Stimulated activated CD8-positive, alpha-beta memory T cell treated with anti-CD3 and anti-CD28 coated beads, Interleukin-12 subunit alpha, Interleukin-12 subunit beta, amount 100 ng/mL, for 4 hours (primary cell): ENCODE data around the gene S100A2.

Experiments used
- DNase-seq: peaks from one replicate; pipeline ENCODE4 v3.0.0-alpha.2; 2020; ENCODE audit warnings: low read depth

Gene S100A2

DNA sequence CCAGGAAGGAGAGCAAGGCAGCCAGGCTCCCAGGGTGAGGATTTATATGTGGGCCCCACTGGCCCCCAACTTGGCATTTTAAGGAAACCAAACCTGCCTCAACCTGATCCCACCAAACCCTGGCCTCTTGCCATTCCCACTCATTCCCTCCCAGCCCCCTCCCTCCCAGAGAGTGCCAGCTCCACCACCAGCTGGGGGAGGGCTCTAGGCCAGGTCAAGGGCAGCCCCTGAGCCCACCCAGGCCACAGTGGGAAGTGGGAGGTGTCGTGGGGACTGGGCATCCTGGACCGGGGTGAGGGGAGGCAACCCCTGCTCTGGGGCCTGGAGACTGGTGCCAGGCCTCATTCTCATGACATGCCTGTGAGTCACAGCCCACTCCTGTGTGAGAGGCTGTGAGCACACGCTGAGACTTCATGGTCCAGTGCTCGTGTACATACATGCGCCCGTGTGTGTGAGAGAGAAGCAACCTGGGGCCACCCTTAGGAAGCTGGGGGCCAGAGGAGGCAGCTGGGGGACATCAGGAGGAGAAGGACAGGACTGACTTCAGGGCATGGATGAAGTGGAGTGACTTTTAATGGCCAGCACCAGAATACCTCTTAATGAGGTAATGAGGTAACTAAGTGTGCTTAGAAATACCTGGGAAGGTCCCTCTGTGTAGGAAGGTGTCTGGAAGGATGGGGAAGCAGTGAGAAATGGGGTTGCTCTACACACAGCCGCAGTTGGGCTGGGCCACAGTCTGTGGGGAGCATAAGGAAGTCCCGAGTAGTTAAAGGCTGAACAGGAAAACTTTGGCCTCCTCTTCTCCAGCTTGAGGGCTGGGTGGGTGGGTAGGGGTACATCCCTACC lies at the start of gene S100A2:
Gene S100A2, minus strand, starts transcription at position 316 of the 846 bp plus-strand sequence. CDS start 1,967 bp downstream, outside the sequence.
- peak; percentile 30 for DNase-seq

DNA sequence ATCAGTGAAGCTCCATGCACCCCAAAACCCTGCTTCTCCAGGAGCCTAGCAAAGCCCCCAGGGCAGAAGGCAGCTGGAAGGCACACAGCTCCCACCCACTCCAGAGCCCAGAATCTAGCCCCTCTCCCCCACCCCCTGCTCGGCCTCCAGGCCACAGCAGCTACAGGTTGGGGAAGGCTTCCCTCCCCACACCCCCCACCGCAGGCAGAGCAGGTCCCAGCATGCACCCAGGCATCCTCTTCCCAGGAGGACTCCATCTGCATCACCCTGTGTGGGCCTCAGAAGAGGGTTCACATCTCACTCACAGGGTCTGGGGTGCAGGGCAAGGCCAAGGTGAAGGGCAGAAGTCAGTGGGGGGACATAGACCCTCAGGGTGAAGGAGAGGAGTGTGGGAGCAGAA lies 49.8 kb upstream of the S100A2 start:
- no peak for DNase-seq

DNA sequence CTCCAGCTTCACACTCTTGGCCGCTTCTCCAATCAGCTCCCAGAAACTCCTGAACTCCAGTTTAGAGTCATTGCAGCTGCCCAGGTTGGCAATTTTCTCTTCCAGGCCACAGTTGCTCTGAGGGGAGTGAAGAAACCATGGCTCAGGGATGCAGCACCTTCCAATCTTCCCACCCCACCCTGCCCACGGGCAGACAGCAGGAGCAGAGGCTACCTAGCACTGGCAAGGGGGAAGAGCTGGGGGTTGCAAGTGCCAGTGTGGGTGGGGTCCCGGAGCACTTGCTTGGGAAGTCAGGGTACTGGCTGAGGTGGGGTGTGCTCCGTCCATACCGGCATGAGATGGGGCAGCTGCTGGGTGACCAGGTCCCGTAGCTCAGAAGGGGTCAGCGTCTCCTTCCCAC lies 49.3 kb upstream of the S100A2 start:
- no peak for DNase-seq

DNA sequence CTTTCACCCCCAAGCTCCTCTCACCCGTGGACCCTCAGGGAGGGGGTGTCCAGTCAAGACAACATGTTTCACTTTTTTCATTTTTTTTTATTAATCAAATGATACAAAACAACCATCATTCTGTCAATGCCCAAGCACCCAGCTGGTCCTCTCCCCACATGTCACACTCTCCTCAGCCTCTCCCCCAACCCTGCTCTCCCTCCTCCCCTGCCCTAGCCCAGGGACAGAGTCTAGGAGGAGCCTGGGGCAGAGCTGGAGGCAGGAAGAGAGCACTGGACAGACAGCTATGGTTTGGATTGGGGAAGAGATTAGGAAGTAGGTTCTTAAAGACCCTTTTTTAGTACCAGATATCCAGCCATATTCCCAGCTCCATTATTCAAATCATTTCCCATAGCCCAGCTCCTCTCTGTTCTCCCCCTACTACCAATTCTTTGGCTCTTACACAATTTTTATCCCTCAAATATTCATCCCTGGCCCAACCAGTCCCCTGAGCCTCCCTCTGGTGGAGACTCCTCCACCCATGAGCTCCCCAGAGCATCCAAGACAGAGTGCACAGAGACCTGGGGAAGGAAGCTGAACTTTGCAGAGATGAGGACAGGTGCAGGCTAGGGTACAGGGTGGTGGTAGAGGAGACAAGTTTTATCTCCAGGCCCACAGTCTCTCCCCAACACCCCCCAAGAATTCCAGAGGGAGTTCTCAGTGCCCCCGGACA lies 48.7 kb upstream of the S100A2 start:
- no peak for DNase-seq

DNA sequence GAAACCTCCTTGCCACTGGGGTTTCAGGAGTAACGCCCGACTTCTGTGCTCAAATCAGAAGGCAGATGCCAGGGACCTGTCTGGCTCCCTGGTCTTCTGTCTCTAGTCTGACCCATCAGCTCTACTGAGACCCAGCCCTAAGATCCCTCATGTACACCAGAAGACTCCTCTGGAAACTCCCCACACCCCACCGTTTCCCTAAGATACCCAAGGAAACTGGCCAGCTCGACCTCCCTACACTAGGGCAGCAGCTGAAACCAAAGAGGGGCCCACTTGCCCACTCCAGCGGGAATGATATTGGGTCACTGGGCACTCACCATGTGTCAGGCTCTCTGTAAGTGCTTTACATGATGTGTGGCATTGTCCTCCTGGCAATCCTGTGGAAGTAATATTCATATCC lies 47.8 kb upstream of the S100A2 start:
- DNase-seq, result no peak

DNA sequence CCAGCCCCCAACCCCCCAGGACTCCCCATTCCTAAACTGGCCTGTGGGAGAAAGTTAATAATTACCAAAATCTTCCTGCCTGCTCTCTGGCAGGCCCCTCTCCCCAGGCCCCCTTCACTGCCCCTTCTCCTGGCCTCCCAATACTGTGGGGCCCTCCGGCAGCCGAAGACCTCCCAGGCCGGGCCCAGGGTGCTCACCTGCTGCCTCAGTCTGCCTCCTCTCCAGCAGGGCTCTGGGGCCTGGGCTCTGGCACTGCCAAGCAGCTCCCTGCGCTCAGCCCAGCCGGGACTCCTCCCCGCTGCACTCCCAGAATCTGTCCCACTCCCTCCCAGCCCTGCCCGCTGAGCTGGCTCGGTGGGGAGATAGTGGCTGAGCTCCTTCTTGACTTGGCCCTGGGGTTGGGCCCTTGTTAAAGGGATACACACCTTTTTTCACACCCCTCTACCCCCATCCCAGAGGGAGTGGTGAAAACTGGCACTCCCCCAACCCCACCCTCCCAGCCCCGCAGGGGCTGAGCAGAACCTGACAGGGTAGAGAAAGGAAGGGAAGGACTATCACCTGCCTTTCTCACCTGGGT lies 47.2 kb upstream of the S100A2 start, which contains the start of gene S100A16:
Gene S100A16, minus strand, starts transcription at position 383 of the 577 bp plus-strand sequence. CDS start 4,986 bp downstream, outside the sequence.
- DNase-seq, result no peak

DNA sequence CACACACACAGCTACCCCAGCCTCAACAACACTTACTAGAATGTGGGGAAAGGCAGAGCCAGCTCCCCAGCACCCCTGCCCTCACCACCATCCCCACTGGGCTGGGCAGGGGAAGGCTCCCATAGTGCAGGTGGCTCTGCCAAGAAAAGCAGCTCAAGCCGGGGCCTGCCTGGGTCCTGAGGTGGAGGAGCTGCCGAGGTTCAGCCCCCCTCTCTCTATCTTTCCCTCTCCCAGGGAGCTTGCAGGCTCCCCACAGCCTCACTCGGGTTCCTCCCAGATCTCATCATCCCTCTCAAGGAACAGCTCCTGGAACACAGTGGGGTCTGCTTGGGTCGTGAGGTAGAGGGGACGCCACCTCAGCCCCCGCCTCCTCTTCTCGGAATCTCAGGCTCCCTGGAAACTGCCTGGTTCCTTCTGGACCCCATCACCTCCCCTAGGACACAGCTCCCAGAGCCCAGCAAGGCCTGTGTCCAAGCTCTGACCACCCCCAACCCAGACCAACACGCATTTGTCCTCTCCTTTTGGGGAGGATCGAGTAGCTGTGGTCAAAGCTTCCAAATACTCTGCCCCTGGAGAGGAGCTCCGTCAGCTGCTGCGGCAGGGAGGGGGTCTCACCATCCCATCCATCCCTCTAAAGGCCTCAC lies 46.6 kb upstream of the S100A2 start:
- no peak for DNase-seq

DNA sequence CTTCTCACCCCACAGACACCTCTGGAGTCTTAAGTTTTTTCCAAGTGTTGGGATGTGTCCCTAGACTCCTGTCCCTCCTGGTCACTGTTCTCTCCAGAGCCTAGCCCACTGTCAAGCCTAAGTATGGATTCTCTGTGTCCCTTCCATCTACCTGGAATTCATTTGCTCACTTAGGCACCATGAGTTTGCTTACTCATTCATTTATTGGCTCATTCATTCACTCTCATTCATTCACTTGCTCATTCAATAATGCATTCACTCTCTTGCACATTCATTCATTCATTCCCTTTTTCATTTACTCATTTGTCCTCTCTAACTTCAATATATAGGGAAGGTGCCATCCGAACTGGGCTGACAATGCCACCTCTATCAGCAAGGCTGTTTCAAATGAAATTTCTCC lies 45.7 kb upstream of the S100A2 start:
- no peak for DNase-seq

DNA sequence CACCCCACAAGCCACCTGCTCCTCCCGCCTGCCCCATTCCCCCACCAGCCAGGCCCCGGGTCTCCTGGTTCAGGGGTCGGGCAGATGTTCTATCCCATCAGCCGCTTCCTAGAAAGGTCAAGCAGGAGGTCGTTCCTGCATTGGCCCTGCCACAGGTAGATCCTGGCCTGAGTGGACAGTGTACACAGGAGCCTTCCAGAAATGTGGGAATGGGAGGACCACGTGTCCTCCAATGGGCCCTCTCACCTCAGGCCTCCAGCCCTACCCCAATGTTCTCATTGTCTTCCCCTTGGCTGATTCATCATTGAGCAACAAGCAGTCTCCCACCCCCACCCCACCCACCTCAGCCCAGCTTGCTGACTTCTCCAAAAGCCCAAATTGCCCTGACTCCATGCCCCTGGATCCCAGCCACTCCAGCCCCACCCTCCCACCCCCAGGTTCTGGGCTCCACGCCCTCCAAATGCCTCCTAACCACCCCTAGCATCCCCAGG lies 45.2 kb upstream of the S100A2 start:
- DNase-seq, result no peak

DNA sequence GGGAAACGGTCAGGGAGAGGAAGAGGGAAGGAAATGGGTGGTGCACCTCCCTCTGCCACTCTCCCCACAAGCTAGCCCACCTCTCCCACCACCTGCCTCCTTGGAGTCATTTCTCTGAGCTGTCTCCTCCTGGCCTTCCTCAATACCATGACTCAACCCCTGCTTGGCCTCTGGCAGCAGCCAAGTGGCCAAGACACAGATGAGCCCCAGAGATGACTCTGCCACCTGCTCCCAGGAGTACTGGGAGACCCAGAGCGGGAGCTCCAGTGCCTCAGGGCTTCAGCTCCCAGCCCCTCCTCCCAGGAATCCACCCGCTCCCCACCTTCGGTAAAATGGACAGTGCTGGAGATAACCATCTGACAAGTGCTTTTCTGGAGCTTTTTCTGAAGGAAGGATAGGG lies 44.7 kb upstream of the S100A2 start:
- DNase-seq, result no peak

DNA sequence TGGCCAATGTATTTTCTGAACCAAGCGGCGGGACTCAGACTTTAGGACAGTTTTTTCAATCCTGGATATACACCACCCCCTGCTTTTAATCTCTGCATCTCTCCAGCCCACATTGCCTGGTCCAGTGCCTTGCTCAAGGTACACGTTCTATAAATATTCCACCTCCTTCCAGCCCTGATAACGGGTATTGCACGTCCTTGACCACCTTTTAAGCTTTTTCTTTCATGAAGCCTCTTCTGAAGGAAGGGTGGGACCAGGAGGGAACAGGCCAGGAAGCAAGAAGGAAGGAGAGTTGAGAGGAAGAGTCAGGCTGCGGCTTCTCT lies 43.9 kb upstream of the S100A2 start:
- no peak for DNase-seq

DNA sequence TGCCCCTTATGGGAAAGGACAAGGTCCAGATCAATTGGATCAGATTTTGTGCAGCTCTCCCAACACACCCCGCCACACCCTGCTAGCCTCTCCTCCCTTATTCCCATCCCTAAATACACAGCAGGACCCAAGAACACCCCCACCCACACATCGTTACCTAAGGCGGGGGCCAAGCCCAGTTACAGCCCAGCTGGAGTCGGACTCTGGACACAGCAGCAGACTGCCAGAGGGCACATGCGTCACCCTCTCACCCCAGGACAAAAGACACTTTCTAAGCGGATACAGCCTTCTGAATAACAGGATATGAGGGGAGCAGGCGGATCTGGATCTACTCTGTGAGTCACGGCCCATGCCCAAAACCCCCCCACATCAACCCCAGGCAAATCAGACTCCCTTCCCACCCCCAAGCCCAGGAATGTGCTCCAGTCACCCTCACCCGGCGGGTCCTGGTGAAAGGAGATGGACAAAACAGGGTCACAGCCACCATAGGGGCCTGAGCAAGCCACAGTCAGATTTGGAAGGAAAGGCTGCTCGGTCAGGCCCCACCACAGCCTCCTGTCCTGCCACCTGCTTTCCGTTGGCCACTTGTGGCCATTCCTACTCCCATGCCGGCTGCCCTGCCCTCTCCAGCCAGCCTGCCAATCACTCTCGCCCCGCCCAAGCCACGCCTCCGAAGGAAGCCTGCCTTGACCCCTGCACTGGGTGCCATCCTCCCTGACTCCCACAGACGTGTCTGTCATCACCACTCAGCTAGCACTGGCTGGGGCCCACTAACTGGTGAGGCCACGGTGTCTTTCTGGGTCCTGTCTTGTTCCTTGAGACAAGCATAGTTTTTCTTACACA lies 43.3 kb upstream of the S100A2 start:
- DNase-seq, result no peak

DNA sequence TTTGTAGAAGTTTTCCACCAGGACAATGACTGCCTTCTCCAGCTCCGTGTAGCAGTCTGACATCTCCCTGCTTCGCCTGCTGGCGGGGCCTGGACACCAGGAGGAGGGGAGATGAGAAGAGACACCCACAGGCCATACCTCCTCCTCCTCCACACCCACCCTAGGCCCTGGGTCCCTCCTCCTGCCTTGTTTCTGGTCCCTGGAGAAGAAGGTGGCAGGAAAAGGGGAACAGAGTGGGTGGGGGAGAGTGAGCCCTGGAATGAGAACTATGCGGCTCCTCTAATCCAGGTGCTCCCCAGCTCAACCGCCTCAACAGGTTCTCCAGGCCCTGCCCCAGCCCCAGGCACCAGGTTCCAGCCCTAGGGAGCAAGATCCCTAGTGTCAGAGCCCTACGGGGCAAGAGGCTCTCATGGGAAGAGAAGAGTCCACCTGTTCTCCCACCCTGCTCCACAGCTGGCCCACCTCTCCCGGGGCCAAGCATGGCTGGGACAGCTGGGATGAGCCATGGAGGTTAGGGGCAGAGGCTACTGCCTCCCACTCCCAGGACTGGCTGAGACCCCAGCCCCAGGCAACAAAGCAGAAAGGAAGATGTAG lies 42.5 kb upstream of the S100A2 start:
- DNase-seq, result no peak

DNA sequence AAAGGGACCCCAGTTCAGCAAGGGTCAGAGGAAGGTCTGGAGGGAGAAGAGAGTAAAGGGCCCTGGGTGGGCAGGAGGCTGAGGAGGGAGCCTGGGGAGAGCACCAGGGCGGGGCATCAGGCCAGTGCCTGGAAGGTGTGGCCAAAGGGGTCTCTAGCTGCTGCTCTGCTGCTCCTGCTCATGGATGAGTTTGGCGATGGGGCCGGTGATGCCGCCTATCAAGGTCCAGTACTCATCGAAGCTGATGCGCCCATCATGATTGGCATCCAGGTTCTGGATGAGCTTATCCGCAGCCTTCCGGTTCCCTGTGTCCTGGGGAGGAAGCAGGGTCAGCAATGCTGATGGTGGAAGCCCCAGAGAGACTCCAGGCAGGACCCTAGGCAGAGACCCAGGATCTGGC lies 41.7 kb upstream of the S100A2 start:
- no peak for DNase-seq

DNA sequence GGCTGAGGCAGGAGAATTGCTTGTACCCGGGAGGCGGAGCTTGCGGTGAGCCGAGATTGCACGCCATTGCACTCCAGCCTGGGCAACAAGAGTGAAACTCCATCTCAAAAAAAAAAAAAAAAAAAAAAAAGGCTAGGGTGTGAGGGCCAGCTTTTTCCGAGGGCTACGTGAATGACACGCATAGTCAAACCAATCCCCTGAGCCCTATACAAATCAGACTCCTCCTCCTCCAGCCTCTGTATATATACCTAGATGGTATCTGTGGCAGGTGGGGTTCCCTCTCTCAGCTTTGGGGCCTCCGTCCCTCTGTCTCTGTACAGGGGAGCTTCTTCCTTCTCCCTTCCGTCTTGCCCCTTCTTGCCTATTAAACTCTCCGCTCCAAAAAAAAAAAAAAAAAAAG lies 40.5 kb upstream of the S100A2 start:
- no peak for DNase-seq

DNA sequence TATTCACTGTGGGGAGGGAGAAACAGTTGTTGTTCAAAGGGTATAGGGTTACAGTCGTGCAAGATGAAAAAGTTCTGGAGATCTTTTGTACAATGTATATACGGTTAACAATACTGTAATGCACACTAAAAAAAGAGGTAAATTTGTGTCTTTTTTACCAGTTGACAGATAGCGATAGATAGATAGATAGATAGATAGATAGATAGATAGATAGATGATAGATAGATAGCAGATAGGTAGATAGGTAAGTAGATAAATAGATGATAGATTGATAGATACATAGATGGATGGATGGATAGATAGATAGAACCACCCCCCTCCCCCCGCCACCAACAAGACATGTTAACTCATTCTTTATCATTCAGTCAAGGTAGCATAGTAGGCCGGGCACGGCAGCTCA lies 37.1 kb upstream of the S100A2 start:
- DNase-seq, result no peak

DNA sequence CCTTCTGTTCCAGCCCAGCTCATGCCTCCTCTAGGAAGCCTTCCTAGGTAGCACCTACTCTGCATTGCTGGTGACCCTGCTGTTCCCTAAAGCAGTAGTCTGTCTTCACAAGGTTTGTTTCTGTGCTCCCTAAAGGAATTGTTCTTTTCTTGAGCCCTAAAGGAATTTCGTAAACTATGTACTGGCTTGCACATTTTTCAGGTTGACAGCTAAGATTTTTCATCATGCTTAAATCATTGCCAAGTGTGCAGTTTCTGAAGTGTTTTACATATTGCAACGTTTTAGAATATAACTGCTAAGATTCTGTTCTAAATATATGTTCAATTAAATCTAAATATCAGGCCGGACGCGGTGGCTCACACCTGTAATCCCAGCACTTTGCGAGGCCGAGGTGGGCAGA lies 34.2 kb upstream of the S100A2 start:
- DNase-seq, result no peak

DNA sequence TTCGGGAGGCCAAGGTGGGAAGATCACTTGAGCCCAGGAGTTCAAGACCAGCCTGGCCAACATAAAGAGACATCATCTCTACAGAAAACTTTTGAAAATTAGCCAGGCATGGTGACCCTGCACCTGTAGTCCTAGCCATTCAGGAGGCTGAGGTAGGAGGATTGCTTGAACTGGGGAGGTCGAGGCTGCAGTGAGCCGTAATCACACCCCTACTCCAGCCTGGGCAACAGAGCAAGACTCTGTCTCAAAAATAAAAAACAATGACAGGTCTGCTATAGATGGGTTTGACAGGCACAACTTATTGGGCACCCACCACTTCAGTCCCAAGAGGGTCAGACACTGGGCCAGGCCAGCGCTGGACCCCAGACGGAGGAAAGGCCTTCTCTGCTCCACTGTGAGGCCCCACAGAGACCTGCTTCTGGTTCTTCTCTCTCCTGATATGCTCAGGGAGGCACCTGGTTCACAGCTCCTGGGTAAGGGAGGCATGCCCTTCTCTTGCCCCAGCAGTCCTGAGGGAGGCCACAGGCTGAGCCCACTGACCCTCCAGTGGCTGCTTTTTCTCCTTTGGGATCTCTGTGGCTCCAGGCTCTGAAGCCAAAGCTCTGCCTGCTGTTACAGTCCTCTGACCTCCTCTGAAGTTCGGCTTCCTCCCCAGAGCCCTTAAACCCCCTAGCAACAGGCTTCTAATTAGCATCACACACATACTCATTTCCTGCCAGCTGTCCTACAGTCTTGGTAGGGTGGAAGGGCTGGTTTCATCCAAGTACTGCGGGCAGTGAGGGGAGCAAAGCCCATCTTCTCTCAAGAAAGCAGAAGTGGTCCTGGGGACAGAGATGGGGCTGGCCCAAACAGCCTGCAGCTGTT lies 32.9 kb upstream of the S100A2 start:
- DNase-seq, result no peak

DNA sequence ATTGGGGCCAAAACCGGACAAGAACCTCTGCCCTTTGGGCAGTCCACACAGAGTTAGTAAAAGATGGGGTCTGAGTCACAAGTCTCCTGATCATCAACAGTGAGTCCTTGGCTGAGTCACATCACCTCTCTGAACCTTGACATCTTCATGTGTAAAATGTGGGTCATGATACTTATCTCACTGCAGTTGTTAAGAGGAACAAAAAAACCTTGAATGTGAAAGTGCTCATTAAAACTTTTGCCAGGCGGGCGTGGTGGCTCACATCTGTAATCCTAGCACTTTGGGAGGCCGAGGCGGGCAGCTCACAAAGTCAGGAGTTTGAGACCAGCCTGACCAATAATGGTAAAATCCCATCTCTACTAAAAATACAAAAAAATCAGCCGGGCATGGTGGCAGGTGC lies 31.6 kb upstream of the S100A2 start:
- DNase-seq, result no peak

DNA sequence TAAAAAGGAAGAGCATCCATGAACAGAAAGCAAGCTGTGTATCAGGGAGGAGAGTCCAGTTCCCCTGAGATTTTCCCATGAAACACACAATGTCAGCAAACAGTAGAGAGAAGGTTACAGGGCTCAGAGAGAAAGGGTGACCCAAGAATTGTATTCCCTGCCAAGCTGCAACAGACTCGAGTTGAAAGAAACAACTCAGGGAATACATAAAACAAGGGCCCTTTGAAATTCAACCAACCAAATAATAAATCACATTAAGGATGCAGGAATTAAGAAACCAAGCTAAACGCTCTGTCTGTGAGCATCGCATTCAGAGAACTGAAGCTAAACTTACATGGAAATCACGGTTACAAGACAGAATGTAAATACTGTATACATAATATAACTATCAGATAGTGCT lies 27.1 kb upstream of the S100A2 start:
- DNase-seq, result no peak
